Spinal cord (tissue), 10 donors: Measurements from ENCODE around the gene CHST3. TPM values are rescaled to one million over a fixed set of nuclear protein-coding genes. Genes with fewer than 3 reads are reported as not detected.

Source experiments
- DNase-seq, 6 donors: peaks; one replicate each; pipeline versions ENCODE4 v3.0.0 to v3.0.0-alpha.2; 2013 to 2015; ENCODE audit warnings: low spot score in 6 of 6, low read depth in 4 of 6
- H3K27ac ChIP-seq: one replicate; pipeline ENCODE4 v1.5.1; 2013; ENCODE audit warnings: low read depth, low read length, control low read depth
- H3K27me3 ChIP-seq: one replicate; pipeline ENCODE4 v1.6.1; 2013; ENCODE audit warnings: low read length; ENCODE audit not compliant: control insufficient read depth, insufficient read depth
- H3K36me3 ChIP-seq: one replicate; pipeline ENCODE4 v1.6.1; 2013; ENCODE audit warnings: low read length; ENCODE audit not compliant: control insufficient read depth, insufficient read depth
- H3K4me1 ChIP-seq: one replicate; pipeline ENCODE4 v1.6.1; 2013; ENCODE audit warnings: low read length; ENCODE audit not compliant: control insufficient read depth, insufficient read depth
- H3K4me3 ChIP-seq: one replicate; pipeline ENCODE4 v1.5.1; 2013; ENCODE audit warnings: low read depth, low read length, control low read depth
- H3K9me3 ChIP-seq: one replicate; pipeline ENCODE4 v1.6.1; 2013; ENCODE audit warnings: low read length; ENCODE audit not compliant: control insufficient read depth, insufficient read depth
- whole genome bisulfite sequencing: methylation state at CpG from one replicate; pipeline ENCODE4 v1.1.5; 2013; ENCODE audit warnings: missing lambda C conversion rate; ENCODE audit not compliant: insufficient coverage; 5-methylcytosine and 5-hydroxymethylcytosine counted together
- polyA plus RNA-seq, 2 donors: library from polyadenylated mRNA; unstranded; fragments of 120-200 nt; gene quantifications; one replicate each; pipeline ENCODE4 v1.2.1, GENCODE V29; 2013; ENCODE audit not compliant: insufficient read length in 2 of 2
- total RNA-seq, 2 donors: library from RNA; depleted of rRNA in 1 of 2; stranded (reverse); fragments of 120-200 nt in 1 of 2; fragments of >200 nt in 1 of 2; gene quantifications; one replicate each; pipeline versions ENCODE4 v1.2.3 to v1.2.4, GENCODE V29; 2013 to 2014
- donor health status: healthy.

CHST3 gene
- total and polyA plus RNA-seq, 4 donors: 28.4 to 34.2 (median 31.3) TPM

DNA sequence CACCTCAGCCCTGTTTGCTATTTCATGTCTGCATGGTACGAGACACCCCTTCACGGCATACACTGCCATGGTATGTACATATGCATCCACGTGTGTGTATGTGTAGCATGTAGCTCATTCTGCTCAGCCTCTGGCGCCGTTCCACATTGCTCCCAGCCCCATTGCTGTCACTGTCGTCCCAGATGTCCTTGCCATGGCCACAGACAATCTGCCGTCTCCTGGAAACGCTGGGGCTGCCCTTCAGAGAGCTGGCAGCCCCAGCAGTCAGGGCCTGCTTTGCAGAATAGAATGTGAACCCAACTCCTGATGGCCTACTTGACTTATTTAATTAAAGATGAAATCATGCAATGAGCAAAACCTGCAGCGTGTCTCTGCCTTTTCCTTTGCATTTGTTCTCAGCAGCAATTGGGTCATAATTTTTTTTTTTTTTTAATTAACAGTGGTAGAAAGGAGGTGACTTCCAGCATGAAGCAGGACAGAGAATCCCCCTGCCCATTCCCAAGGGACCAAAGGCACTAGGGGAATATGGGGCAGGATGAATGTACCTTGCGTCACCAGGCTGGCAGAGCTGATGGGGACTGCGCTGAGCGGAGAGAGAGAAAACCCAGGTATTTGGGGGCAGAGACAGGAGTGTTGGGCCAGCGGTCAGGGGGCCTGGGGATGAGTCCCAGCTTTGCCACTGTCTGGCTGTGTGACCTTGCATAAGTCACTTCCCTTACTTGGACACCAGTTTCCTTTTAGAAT, 49.2 kb downstream of the CHST3 start:
- DNase-seq: peak in 2 of 6 donors; percentile 86 to 90
- no peaks in the 10 kb centered on the region for H3K27me3 ChIP-seq
- 47% methylated on average over 7 of the region's 13 CpGs for WGBS
- peak overlapping the region; percentile 67 for H3K27ac ChIP-seq
- no peaks in the 10 kb centered on the region for H3K9me3 ChIP-seq
- no peak overlapping the region for H3K4me3 ChIP-seq
- H3K36me3 ChIP-seq: peaks cover 17% of the 10 kb centered on the region
- H3K4me1 ChIP-seq: peaks cover 98% of the 10 kb centered on the region

DNA sequence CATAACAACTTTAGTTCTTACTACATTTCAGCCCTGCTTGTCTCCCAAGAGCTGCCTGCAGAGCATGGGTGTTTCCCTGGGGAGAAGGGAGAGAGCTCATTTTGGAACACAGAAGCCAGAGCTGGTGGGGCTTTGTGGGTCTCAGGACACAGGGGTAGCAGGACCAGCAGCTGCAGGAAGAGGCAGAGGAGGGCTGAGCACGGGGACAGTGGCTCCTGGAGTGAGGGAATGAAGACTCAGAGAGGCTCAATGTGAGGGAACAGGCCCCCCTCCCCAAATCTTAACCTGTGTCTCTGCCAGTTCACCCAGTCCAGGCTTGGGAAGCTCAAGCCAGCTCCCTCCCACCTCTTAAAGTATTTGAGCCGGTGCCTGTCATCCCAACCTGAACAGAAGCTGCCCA, 50.0 kb downstream of the CHST3 start:
- DNase-seq: no peak
- 67% methylated on average over 1 of the region's 2 CpGs for WGBS

DNA sequence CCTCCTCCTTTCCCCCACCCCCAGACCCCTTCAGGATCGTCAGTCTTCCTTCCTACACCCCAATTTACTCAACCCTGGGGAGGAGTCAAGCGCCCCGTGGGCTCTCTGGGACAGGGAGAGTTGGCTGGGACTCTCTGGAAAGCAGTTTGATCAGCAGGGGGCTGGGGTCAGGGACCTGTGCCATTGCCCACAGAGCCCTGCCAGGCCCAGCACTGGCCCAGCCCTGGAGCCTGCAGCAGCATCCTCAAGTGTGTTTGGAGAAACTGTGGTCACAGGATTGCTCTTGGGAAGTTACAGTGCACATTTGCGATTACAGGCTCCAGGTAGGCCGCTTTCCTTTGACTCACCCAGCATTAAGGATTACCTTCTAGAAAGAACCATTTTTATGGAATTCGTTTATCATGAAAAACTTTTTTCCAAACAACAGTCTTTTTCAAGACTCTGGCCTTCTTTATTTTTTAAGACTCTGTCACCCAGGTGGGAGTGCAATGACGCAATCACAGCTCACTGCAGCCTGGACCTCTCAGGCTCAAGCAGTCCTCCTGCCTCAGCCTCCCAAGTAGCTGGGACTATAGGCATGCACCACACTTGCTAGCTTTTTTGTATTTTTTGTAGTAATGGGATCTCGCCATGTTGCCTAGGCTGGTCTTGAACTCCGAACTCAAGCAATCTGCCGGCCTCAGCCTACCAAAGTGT, 50.7 kb downstream of the CHST3 start:
- H3K4me1 ChIP-seq: peaks cover 83% of the 10 kb centered on the region
- WGBS: 100% methylated on average over 1 of the region's 10 CpGs
- peaks cover 13% of the 10 kb centered on the region for H3K36me3 ChIP-seq
- H3K27ac ChIP-seq: no peak overlapping the region
- no peak for DNase-seq
- no peaks in the 10 kb centered on the region for H3K9me3 ChIP-seq
- no peaks in the 10 kb centered on the region for H3K27me3 ChIP-seq
- H3K4me3 ChIP-seq: no peak overlapping the region

More for the DNA sequence above, 50.0 kb downstream of the CHST3 start:
- Histone ChIP-seq H3K9me3 (no peaks in the 10 kb centered on the region), H3K27ac (peak overlapping the region; percentile 22), H3K4me1 (peaks cover 90% of the 10 kb centered on the region), H3K27me3 (no peaks in the 10 kb centered on the region), H3K36me3 (peaks cover 13% of the 10 kb centered on the region), H3K4me3 (no peak overlapping the region)

DNA sequence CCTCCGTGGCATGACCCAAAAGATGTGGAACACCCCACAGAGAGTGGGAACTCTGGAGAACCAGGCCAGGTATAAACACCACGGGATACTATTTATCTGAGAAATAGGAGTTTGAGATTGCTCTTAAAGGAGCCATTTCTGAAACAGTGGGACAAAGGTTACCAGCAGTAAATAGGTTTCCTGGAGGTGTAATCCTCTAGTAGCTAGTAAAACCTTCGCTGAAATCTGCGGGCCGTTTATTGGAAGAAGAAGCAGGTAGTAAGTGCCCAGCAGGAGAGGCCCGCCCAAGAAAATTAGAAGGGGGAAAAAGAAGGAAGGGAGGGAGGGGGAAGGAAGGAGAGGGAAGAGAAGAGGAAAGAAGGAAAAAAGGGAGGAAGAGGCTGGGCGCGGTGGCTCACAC, 51.6 kb downstream of the CHST3 start:
- H3K36me3 ChIP-seq: peaks cover 9% of the 10 kb centered on the region
- H3K27me3 ChIP-seq: no peaks in the 10 kb centered on the region
- H3K4me1 ChIP-seq: peaks cover 76% of the 10 kb centered on the region
- DNase-seq: peak in 1 of 6 donors; percentile 56
- H3K4me3 ChIP-seq: no peak overlapping the region
- H3K27ac ChIP-seq: no peak overlapping the region
- 74% methylated on average over 7 of the region's 8 CpGs for whole genome bisulfite sequencing
- H3K9me3 ChIP-seq: no peaks in the 10 kb centered on the region

DNA sequence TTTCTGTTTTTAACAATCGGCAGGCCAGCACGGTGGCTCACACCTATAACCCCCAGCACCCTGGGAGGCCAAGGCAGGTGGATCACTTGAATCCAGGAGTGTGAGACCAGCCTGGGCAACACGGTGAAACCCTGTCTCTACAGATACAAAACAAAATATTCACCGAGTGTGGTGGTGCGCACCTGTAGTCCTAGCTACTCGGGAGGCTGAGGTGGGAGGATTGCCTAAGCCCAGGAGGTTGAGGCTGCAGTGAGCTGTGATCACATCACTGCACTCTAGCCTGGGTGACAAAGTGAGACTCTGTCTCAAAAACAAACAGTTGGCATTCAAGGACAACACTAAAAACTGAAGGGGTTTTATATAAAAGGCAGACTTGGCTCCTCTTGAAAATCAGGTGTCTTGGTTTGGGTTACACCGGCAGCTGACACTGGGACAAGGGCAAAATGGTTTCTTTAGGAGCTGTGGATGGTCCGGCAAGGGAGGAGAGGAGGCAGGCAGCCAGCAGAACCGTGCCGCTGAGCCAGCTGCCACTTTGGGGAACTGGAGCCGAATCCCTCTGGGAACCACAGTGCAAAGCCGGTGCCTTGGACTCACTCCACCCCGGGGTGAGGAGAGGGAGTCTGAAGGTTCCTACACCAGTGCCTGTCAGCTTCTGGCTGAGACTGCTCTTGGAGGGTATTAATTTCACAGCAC, 52.6 kb downstream of the CHST3 start:
- Histone ChIP-seq H3K4me1 (peaks cover 68% of the 10 kb centered on the region), H3K4me3 (no peak overlapping the region), H3K9me3 (no peaks in the 10 kb centered on the region), H3K27me3 (no peaks in the 10 kb centered on the region), H3K27ac (peak overlapping the region; percentile 79), H3K36me3 (peaks cover 3% of the 10 kb centered on the region)
- DNase-seq: peak in 1 of 6 donors; percentile 69
- WGBS: 62% methylated on average over 11 of the region's 13 CpGs

DNA sequence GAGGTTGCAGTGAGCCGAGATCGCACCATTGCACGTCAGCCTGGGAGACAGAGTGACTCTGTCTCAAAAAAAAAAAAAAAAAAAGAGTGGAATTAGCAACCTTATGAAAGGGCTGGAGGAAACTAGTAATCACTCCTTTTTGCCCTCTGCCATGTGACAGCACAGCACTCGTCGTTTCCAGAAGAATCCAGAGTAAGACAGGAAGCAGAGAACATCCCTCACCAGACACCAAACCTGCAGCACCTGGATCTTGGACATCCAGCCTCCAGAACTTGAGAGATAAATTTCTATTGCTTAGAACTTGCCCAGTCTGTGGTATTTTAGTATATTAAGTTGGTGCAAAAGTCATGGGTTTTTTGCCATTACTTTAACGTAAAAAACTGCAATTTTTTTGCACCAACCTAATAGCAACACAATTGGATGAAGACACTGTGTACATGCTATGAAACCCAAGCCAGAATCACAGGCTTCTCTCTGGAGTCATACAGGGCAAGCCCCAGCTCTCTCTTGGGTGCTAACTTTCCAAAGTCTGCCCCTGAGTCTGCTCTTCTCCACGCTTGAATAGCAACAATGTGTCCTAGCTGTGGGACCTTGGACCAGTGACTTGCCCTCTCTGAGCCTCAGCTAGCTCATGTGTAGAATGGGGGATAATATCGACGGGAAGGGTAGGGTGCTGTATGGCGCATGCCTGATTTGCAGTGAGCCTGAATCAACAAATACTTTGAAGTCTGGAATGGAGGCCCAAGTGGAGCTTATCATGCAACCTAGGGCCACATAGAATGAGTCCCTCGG, 55.1 kb downstream of the CHST3 start:
- Histone ChIP-seq H3K27me3 (no peaks in the 10 kb centered on the region), H3K27ac (no peak overlapping the region), H3K9me3 (no peaks in the 10 kb centered on the region), H3K4me3 (no peak overlapping the region), H3K36me3 (peaks cover 3% of the 10 kb centered on the region), H3K4me1 (peaks cover 43% of the 10 kb centered on the region)
- 86% methylated on average over 9 of the region's 11 CpGs for WGBS
- DNase-seq: no peak

DNA sequence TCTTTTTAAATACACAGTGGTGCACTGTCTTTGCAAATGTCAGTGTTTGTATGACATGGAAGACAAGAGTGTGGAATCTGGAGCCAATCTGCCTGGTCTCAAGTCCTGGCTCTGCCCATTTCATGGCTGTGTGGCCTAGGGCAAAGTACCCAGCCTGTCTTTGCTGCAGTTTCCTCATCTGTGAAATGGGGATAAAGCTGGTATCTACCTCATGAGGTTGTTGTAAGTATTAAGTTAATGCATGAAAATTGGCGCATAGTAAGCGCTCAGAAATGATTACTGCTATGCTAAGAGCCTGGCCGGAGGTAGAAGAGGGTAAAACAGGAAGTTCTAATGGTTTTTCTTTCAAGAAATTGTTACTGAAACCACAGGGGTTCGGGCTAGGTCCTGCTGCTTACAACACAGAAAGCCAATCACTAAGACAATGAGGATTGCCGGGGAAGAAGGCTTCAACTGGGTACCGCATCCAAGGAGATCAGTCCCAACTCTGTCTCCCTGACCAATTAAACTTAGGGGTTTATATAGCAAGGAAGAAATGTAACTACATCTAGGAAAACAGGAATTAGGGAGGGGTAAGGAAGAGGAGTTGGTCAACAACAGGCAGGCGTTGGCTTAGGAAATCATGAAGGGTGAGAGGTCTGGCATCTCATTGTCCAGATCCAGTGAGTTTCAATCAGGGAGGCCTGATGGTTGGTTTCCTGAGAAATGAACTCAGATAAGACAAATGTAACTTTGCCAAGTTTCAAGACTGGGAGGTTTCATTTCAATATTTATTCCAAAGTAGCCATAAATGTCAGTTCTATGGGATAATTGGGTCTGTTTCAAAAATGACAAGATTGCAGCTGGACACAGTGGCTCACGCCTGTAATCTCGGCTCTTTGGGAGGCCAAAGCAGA, 57.0 kb downstream of the CHST3 start:
- no peaks in the 10 kb centered on the region for H3K36me3 ChIP-seq
- no peak for DNase-seq
- WGBS: 89% methylated on average over 3 of the region's 9 CpGs
- H3K4me1 ChIP-seq: peaks cover 33% of the 10 kb centered on the region
- no peaks in the 10 kb centered on the region for H3K9me3 ChIP-seq
- no peak overlapping the region for H3K4me3 ChIP-seq
- no peaks in the 10 kb centered on the region for H3K27me3 ChIP-seq
- no peak overlapping the region for H3K27ac ChIP-seq

DNA sequence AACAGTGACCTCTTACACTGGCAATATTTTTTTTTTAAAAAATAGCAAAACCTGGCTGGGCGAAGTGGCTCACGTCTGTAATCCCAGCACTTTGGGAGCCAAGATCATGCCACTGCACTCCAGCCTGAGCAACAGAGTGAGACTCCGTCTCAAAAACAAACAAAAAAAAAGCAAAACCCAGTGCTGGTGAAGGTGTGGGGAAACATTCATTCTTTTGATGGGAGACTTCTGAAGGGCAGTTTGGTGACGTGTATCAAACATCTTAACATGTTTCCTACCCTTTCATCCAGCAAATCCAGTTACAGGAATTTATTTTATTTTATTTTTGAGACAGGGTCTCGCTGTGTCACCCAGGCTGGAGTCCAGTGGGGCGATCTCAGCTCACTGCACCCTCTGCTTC, 58.0 kb downstream of the CHST3 start:
- Histone ChIP-seq H3K9me3 (no peaks in the 10 kb centered on the region), H3K27ac (no peak overlapping the region), H3K27me3 (no peaks in the 10 kb centered on the region), H3K4me3 (no peak overlapping the region), H3K4me1 (peaks cover 30% of the 10 kb centered on the region), H3K36me3 (no peaks in the 10 kb centered on the region)
- WGBS: 100% methylated on average over 2 of the region's 6 CpGs
- DNase-seq: no peak
